Fibroblast of the aortic adventitia (primary cell): ENCODE measurements around the gene FBXL20. TPM values are rescaled to one million over a fixed set of nuclear protein-coding genes. Genes with fewer than 3 reads are reported as not detected.
"Not testable (repeated sequence)": the region's sequence is repeated elsewhere in the genome, so short reads cannot be mapped to it uniquely, and the experiment has no call there.

Experiments
- DNase-seq: peaks from one replicate; pipeline ENCODE4 v3.0.0-alpha.2; 2010; ENCODE audit warnings: low read depth
- H3K4me3 ChIP-seq: 2 replicates; pipeline ENCODE4 v1.5.1; 2011; ENCODE audit warnings: low read depth, mild to moderate bottlenecking, control low read depth, low read length, moderate library complexity
- total RNA-seq: library from RNA; depleted of rRNA; stranded (reverse); fragments of >200 nt; gene quantifications from 2 replicates; pipeline ENCODE4 v1.2.3, GENCODE V29; 2012; ENCODE audit warnings: low replicate concordance
- TF ChIP-seq, protein P1 (sequence below): IDR thresholded peaks from 2 replicates; pipeline ENCODE4 v1.5.1; 2011; ENCODE audit warnings: mild to moderate bottlenecking, low read length, control low read depth, inconsistent platforms; ENCODE audit not compliant: insufficient read depth

The FBXL20 gene, protein sequence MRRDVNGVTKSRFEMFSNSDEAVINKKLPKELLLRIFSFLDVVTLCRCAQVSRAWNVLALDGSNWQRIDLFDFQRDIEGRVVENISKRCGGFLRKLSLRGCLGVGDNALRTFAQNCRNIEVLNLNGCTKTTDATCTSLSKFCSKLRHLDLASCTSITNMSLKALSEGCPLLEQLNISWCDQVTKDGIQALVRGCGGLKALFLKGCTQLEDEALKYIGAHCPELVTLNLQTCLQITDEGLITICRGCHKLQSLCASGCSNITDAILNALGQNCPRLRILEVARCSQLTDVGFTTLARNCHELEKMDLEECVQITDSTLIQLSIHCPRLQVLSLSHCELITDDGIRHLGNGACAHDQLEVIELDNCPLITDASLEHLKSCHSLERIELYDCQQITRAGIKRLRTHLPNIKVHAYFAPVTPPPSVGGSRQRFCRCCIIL
- total RNA-seq = 7.4 and 19.4 TPM in 2 replicates

DNA sequence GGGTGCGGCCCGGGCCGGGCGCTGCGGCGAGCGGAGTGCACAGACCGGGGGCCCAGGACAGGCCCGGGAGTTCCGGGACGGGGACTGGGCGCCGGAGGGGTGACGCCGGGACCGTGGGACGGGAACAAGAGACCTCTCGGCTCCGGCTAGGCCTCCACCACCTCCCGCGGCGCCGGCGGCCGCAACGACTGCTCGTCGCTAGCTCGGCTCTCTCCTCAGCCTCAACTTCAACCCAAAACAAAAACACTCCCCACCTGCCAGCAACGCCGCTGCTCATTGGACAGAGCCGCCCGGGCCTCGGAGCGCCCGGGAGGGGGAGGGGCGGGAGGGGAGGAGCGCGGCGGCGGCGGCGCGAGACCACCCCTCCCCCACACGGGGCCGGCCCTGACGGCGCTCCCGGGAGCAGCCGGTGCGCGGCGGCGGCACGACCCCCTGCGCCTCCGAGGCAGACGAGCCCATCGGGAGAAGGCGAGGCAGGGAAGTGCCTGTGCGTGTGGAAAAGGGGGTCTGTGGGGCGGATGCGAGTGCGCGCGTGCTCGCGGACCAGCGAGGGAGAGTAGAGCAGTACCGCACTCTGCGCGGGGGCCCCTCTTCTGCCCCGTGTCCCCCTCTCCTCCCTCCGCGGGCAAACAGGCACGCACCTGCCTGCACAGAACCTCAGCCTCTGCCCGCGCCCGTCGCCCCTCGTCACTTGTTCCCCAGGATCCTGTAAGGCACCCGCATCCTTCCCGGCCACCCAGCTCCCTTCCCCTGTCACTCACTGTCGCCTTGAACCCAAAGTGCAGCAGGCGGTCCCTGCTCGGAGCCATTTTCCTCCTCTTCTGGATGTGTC lies at the start of gene FBXL20:
Gene FBXL20, minus strand, starts transcription at position 215 of the 832 bp plus-strand sequence. CDS start 224 bp downstream, outside the sequence.
- peak within 1 kb of the TSS; percentile 75 for H3K4me3 ChIP-seq
- DNase-seq = peak; percentile 86
- TF ChIP-seq, protein P1, sequence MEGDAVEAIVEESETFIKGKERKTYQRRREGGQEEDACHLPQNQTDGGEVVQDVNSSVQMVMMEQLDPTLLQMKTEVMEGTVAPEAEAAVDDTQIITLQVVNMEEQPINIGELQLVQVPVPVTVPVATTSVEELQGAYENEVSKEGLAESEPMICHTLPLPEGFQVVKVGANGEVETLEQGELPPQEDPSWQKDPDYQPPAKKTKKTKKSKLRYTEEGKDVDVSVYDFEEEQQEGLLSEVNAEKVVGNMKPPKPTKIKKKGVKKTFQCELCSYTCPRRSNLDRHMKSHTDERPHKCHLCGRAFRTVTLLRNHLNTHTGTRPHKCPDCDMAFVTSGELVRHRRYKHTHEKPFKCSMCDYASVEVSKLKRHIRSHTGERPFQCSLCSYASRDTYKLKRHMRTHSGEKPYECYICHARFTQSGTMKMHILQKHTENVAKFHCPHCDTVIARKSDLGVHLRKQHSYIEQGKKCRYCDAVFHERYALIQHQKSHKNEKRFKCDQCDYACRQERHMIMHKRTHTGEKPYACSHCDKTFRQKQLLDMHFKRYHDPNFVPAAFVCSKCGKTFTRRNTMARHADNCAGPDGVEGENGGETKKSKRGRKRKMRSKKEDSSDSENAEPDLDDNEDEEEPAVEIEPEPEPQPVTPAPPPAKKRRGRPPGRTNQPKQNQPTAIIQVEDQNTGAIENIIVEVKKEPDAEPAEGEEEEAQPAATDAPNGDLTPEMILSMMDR = no peak

DNA sequence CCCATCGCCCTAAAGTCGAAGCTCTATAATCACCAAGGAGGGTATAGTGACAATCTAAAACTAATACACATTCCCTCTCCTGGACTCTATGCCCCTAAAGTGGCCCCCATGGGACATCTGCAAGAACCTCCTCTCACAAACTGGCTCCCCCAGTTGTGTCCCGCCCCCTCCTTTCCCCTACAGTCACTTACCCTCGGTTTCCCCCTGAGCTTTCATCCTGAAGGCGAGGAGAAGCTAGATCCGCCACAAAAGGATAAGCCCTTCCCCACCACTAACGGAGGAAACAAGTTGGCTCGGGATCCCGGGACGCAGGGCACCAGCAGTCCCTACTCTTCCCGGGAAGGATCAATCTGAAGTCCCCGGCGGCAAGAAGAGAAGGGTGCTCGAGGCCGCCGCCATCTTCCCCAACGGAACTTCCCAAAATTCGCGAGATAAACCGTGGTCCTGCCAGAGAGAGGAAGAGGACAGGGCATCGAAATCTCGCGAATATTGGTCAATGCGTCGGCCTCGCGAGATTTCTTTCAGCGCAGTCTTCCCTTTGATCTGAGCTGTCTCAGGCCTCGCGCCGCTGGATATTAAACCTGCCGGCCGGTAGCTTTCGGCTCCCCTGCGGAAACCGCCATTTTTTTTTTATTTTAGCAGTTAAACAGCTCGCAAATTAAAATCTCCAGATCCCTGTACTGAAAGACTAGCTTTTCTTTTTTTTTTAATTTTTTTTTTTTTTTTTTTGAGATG lies 49.6 kb upstream of the FBXL20 start, which contains the start of gene MED1:
Gene MED1, minus strand, starts transcription at position 417 of the 735 bp plus-strand sequence. Its CDS starts 201 bp downstream, at position 216.
- TF ChIP-seq, protein P1 = no peak
- peak; percentile 99 for DNase-seq
- peak within 1 kb of the TSS; percentile 98 for H3K4me3 ChIP-seq

DNA sequence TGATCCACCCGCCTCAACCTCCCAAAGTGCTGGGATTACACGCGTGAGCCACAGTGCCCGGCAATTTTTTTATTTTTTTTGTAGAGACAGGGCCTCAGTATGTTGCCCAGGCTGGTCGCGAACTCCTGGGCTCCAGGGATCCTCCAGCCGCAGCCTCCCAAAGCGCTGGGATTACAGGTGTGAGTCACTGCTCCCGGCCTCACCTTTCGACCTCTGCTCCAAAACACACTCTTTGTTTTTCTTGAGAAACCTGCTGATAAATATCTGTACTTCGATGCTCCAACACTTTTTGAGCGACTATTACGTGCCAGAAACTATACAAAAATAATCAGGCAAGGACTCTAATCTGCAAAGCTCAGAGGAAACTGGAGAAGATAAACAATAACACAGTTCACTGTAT lies 48.6 kb upstream of the FBXL20 start:
- no peak for DNase-seq
- H3K4me3 ChIP-seq = peak overlapping the region; percentile 98
- TF ChIP-seq, protein P1 = no peak

DNA sequence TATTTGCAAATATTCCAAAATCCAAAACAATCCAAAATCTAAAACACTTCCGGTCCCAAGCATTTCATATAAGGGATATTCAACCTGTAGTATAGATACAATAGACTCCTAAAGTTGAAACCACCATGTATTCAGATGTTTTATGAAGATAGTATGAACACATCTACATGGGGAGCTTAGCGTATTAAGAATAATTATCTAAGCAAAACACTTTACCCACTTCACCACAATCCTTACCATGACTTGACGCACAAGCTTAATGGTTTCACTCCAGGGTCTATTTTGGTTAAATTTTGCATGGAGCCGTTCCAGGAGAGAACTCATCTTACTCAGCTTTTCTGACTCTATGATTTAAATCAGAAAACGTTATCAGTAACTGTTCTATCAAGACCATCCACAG lies 46.1 kb upstream of the FBXL20 start:
- H3K4me3 ChIP-seq = no peak overlapping the region
- DNase-seq = no peak
- TF ChIP-seq, protein P1 = no peak

DNA sequence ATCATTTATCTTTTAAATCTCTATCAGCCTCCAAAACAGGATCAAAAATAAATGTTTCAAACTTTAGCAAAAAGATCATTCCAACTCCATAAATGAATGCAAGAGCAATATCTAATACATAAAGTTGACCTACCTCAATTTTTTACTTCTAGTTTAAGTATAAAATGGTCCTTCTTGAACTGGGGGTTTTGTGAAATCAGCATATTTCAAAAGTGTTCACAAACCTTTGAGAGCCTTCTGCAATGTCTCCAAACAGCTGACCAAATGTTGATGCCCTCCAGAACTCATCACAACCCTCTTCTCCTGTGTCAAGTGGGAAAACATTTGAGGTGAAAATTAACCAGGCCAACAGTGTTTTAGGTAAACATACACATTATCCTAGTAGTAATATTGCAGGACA lies 41.9 kb upstream of the FBXL20 start:
- H3K4me3 ChIP-seq = no peak overlapping the region
- TF ChIP-seq, protein P1 = no peak
- no peak for DNase-seq

DNA sequence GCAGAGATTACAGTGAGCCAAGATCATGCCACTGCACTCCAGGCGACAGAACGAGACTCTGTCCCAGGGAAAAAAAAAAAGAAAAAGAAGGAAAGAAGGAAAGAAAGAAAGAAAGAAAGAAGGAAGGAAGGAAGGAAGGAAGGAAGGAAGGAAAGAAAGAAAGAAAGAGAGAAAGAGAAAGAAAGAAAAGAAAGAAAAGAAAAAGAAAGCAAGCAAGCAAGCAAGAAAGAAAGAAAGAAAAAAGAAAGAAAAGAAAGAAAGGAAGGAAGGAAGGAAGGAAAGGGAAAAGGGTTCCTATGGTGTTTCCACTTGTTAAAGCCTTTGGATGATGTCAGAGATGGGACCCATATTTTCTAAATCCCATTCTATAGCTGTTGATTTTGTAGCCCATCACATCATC lies 38.4 kb upstream of the FBXL20 start:
- H3K4me3 ChIP-seq, DNase-seq: not testable (repeated sequence)

DNA sequence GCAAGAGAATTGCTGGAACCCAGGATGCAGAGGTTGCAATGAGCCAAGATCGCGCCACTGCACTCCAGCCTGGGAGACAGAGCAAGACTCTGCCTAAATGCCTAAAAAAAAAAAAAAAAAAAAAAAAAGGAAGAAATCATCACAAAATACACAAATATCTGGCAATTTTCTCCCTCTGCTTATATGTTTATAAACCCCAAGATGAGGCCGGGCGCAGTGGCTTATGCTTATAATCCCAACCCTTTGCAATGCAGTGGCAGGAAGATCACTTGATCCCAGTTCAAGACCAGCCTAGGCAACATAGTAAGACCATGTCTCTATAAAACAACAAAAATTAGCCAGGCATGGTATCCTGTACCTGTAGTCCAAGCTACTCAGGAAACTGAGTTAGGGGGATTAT lies 28.2 kb upstream of the FBXL20 start:
- TF ChIP-seq, protein P1 = no peak
- no peak overlapping the region for H3K4me3 ChIP-seq
- DNase-seq = no peak
